HCT116 (cell line): ENCODE results near the gene HOXA7. TPM values are rescaled to one million over a fixed set of nuclear protein-coding genes. Genes with fewer than 3 reads are reported as not detected.

ENCODE experiments used
- ATAC-seq: fragments of 200-7000 bp; cut with Tn5 transposase; 2 replicates; pipeline ENCODE4 v1.9.1; 2020; ENCODE audit warnings: mild to moderate bottlenecking, moderate library complexity
- BruUV-seq: library from RNA; stranded (reverse); fragments of 400-500 nt; replicated peaks from 2 replicates; lab custom pipeline; 2021; lab: Mats Ljungman, UMichigan
- CTCF ChIA-PET: fragments of 300-600 bp; sonication (Branson Sonifier 250); formaldehyde crosslinking; loops from one replicate; lab custom pipeline; 2021; ENCODE audit warnings: antibody characterized with exemption; lab: Charles Lee
- POLR2A ChIA-PET: fragments of 300-600, 350-600 bp; sonication (Branson Sonifier 250); formaldehyde crosslinking; loops from one replicate; lab custom pipeline; 2021; ENCODE audit warnings: antibody characterized with exemption; lab: Charles Lee
- RAD21 ChIA-PET, 2 experiments: fragments of 300-600 bp; sonication (Branson Sonifier 250); formaldehyde crosslinking; loops; one replicate each; lab custom pipeline; 2023; ENCODE audit warnings: low total read pairs in 2 of 2; ENCODE audit not compliant: uncharacterized antibody in 2 of 2, unreplicated experiment in 2 of 2, low non-redundant PET in 1 of 2; lab: Charles Lee
- DNase-seq: peaks from one replicate; pipeline ENCODE4 v3.0.0-alpha.2; 2010; ENCODE audit warnings: low read depth, low spot score
- H2AFZ ChIP-seq: fragments of 200-600 bp; shearing (Covaris generic), sonication (generic); 2 replicates; pipeline ENCODE4 v1.6.1; 2017; ENCODE audit warnings: low read depth, mixed run types, mixed read lengths, antibody characterized with exemption, low read length; ENCODE audit not compliant: poor library complexity, severe bottlenecking
- H3K27ac ChIP-seq: 2 replicates; pipeline ENCODE4 v1.5.1; 2012; ENCODE audit warnings: low read depth, low read length
- H3K27me3 ChIP-seq: fragments of 200-600 bp; sonication (generic); 2 replicates; pipeline ENCODE4 v1.6.1; 2016; ENCODE audit warnings: mixed run types, low read length, mixed read lengths; ENCODE audit not compliant: insufficient read depth
- H3K36me3 ChIP-seq, 2 experiments: fragments of 200-500 bp in 1 of 2; fragments of 200-600 bp in 1 of 2; sonication (Bioruptor generic) in 1 of 2; sonication (generic) in 1 of 2; 2 replicates each; pipeline versions ENCODE4 v1.5.1 to v1.6.1; 2014 to 2016; ENCODE audit warnings: low read length in 2 of 2, inconsistent platforms in 1 of 2, mixed read lengths in 1 of 2, mixed run types in 1 of 2; ENCODE audit not compliant: insufficient read depth in 2 of 2, control insufficient read depth in 1 of 2
- H3K4me1 ChIP-seq, 2 experiments: fragments of 200-600 bp in 1 of 2; sonication (generic) in 1 of 2; 2 replicates each; pipeline versions ENCODE4 v1.5.1 to v1.6.1; 2012 to 2017; ENCODE audit warnings: low read length in 2 of 2, inconsistent platforms in 1 of 2, mild to moderate bottlenecking in 1 of 2, mixed read lengths in 1 of 2, mixed run types in 1 of 2, moderate library complexity in 1 of 2; ENCODE audit not compliant: insufficient read depth in 2 of 2, control insufficient read depth in 1 of 2
- H3K4me2 ChIP-seq: fragments of 200-600 bp; sonication (generic); 2 replicates; pipeline ENCODE4 v1.6.1; 2017; ENCODE audit warnings: mixed run types, low read length, mixed read lengths
- H3K4me3 ChIP-seq, 2 experiments: fragments of 200-600 bp in 1 of 2; sonication (generic) in 1 of 2; replicated peaks in 1 of 2; 2 replicates each; pipeline ENCODE4 v1.5.1; 2011 to 2016; ENCODE audit warnings: low read length in 2 of 2, control low read depth in 1 of 2, low read depth in 1 of 2, mild to moderate bottlenecking in 1 of 2, mixed read lengths in 1 of 2, mixed run types in 1 of 2
- H3K79me2 ChIP-seq: fragments of 200-600 bp; sonication (generic); 2 replicates; pipeline ENCODE4 v1.6.1; 2017; ENCODE audit warnings: mild to moderate bottlenecking, mixed run types, low read length, moderate library complexity, mixed read lengths; ENCODE audit not compliant: insufficient read depth
- H3K9ac ChIP-seq: fragments of 200-600 bp; sonication (generic); 2 replicates; pipeline ENCODE4 v1.6.1; 2016; ENCODE audit warnings: low read length, mixed read lengths
- H3K9me2 ChIP-seq: fragments of 200-600 bp; sonication (generic), shearing (Covaris generic); 2 replicates; pipeline ENCODE4 v1.6.1; 2017; ENCODE audit warnings: mixed run types, mild to moderate bottlenecking, moderate library complexity; ENCODE audit not compliant: insufficient read depth
- H3K9me3 ChIP-seq, 2 experiments: fragments of 200-500 bp in 1 of 2; fragments of 200-600 bp in 1 of 2; sonication (Bioruptor generic) in 1 of 2; sonication (generic) in 1 of 2; 2 replicates each; pipeline ENCODE4 v1.6.1; 2014 to 2017; ENCODE audit warnings: low read length in 2 of 2, mixed read lengths in 2 of 2, inconsistent platforms in 1 of 2, low read depth in 1 of 2, mild to moderate bottlenecking in 1 of 2, mixed run types in 1 of 2, moderate library complexity in 1 of 2; ENCODE audit not compliant: control insufficient read depth in 1 of 2, insufficient read depth in 1 of 2
- H4K20me1 ChIP-seq: fragments of 200-600 bp; sonication (generic), shearing (Covaris generic); 2 replicates; pipeline ENCODE4 v1.6.1; 2017; ENCODE audit warnings: mixed run types, mild to moderate bottlenecking, moderate library complexity; ENCODE audit not compliant: insufficient read depth
- ATF3 ChIP-seq: IDR thresholded peaks from 2 replicates; pipeline ENCODE4 v1.6.1; 2012
- CBX3 ChIP-seq: IDR thresholded peaks from 2 replicates; pipeline ENCODE4 v1.6.1; 2012; ENCODE audit warnings: low read depth
- CEBPB ChIP-seq: IDR thresholded peaks from 2 replicates; pipeline ENCODE4 v1.6.1; 2012; ENCODE audit warnings: low read depth
- ELF1 ChIP-seq: IDR thresholded peaks from 2 replicates; pipeline ENCODE4 v1.6.1; 2012; ENCODE audit warnings: low read depth, borderline replicate concordance
- EZH2 ChIP-seq: fragments of 200-600 bp; sonication (generic); IDR thresholded peaks from 2 replicates; pipeline ENCODE4 v1.6.1; 2017; ENCODE audit warnings: antibody characterized with exemption, mixed run types
- JUND ChIP-seq: IDR thresholded peaks from 2 replicates; pipeline ENCODE4 v1.6.1; 2012
- MAX ChIP-seq: IDR thresholded peaks from 2 replicates; pipeline ENCODE4 v1.6.1; 2012
- POLR2A ChIP-seq: IDR thresholded peaks from 2 replicates; pipeline ENCODE4 v1.7.0; 2011; ENCODE audit warnings: borderline replicate concordance; ENCODE audit not compliant: insufficient read depth, insufficient read length; ENCODE audit errors: extremely low read depth
- RAD21 ChIP-seq: IDR thresholded peaks from 2 replicates; pipeline ENCODE4 v1.6.1; 2012; ENCODE audit warnings: low read depth, mild to moderate bottlenecking
- REST ChIP-seq: IDR thresholded peaks from 2 replicates; pipeline ENCODE4 v1.6.1; 2012; ENCODE audit warnings: low read depth
- SIN3A ChIP-seq: IDR thresholded peaks from 2 replicates; pipeline ENCODE4 v1.6.1; 2012; ENCODE audit warnings: low read depth
- SP1 ChIP-seq: IDR thresholded peaks from 2 replicates; pipeline ENCODE4 v1.6.1; 2012; ENCODE audit warnings: low read depth
- TCF7L2 ChIP-seq: IDR thresholded peaks from 2 replicates; pipeline ENCODE4 v1.7.0; 2011; ENCODE audit warnings: borderline replicate concordance, inconsistent platforms; ENCODE audit not compliant: insufficient read depth, insufficient read length; ENCODE audit errors: extremely low read depth
- ZBTB33 ChIP-seq: IDR thresholded peaks from 2 replicates; pipeline ENCODE4 v1.6.1; 2011; ENCODE audit warnings: mild to moderate bottlenecking, low read length, moderate library complexity; ENCODE audit not compliant: insufficient replicate concordance; ENCODE audit errors: extremely low read depth
- ZNF274 ChIP-seq: fragments of 200-500 bp; sonication (Bioruptor generic); IDR thresholded peaks from 2 replicates; pipeline ENCODE4 v1.6.1; 2014; ENCODE audit warnings: mild to moderate bottlenecking, low read depth, low read length, inconsistent platforms
- intact Hi-C: fragments of 100-400 bp; cut with micrococcal nuclease; formaldehyde crosslinking; loops from 2 replicates; pipeline ENCODE4 v1.10.0; 2022
- total RNA-seq: library from RNA; stranded (reverse); gene quantifications from one replicate; pipeline ENCODE4 v1.2.1, GENCODE V29; 2021; ENCODE audit not compliant: unreplicated experiment

HOXA7 gene
- total RNA-seq, 1 experiment from 2014 or later = 15.0 TPM

- TF ChIP-seq REST (no peak), CEBPB (no peak), JUND (no peak), EZH2 (no peak), SP1 (no peak)
Measured at GRCh38 chr7:27182285-27182841, 25.9 kb upstream of the HOXA7 start (continued).

GRCh38 chr7:27181795-27182275, 25.4 kb upstream of the HOXA7 start:
- DNase-seq = no peak
- Histone ChIP-seq H3K9ac (no peak overlapping the region), H3K4me2 (no peak overlapping the region), H3K4me1 (peaks cover 30 to 54% of the 10 kb centered on the region in 2 experiments), H3K9me3 (no peaks in the 10 kb centered on the region), H3K9me2 (no peaks in the 10 kb centered on the region), H3K36me3 (no peaks in the 10 kb centered on the region), H3K79me2 (peaks cover 19% of the 10 kb centered on the region), H4K20me1 (no peaks in the 10 kb centered on the region), H2AFZ (no peak overlapping the region), H3K27ac (no peak overlapping the region)
- ChIA-PET POLR2A (interaction anchor here (1.6 kb wide), 1 partner anchor 14 kb away, joined by 3 read pairs; no protein-coding TSS in a partner anchor), CTCF (no interaction called here)
- intact Hi-C loops = no loop called here
- BruUV-seq = no TSS peak
- TF ChIP-seq RAD21 (no peak), ZNF274 (no peak), POLR2A (no peak), CEBPB (no peak), MAX (no peak), EZH2 (no peak), ELF1 (no peak), SIN3A (no peak), ZBTB33 (no peak), CBX3 (no peak), TCF7L2 (no peak), ATF3 (no peak)
- TF ChIP-seq, all 23 proteins: peak for 0
- no peaks in the 10 kb centered on the region for H3K27me3 ChIP-seq
- RAD21 ChIA-PET = no interaction called here
- no peak for ATAC-seq
- H3K4me3 ChIP-seq = no peak overlapping the region
